ENCODE results near the gene CHCHD2. TPM values are rescaled to one million over a fixed set of nuclear protein-coding genes. Genes with fewer than 3 reads are reported as not detected.
A peak's percentile ranks its signal among the peaks of the same experiment; 100 is the strongest.
"Not testable (repeated sequence)": the region's sequence is repeated elsewhere in the genome, so short reads cannot be mapped to it uniquely, and the experiment has no call there.

The CHCHD2 gene
- total RNA-seq, 1 donor from 2014 or later = 119 TPM

DNA sequence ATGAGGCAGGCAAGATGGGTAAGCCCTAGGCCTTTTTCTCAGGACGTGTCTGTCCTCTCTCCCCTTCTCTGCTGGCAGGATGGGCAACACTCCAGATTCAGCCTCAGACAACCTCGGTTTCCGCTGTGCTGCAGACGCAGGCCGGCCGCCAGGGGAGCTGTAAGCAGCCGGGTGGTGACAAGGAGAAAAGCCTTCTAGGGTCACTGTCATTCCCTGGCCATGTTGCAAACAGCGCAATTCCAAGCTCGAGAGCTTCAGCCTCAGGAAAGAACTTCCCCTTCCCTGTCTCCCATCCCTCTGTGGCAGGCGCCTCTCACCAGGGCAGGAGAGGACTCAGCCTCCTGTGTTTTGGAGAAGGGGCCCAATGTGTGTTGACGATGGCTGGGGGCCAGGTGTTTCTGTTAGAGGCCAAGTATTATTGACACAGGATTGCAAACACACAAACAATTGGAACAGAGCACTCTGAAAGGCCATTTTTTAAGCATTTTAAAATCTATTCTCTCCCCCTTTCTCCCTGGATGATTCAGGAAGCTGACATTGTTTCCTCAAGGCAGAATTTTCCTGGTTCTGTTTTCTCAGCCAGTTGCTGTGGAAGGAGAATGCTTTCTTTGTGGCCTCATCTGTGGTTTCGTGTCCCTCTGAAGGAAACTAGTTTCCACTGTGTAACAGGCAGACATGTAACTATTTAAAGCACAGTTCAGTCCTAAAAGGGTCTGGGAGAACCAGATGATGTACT, 26.7 kb downstream of the CHCHD2 start:
- Mint-ChIP-seq H3K27me3 (ENCODE audit: low read depth) (no peaks in the 10 kb centered on the region), H3K9me3 (ENCODE audit: low read depth) (no peaks in the 10 kb centered on the region), H3K4me1 (ENCODE audit: low read depth) (peaks cover 22% of the 10 kb centered on the region), H3K36me3 (ENCODE audit: low read depth) (peaks cover 15% of the 10 kb centered on the region), H3K27ac (ENCODE audit: unreplicated experiment) (peak overlapping the region; percentile 89), H3K4me3 (ENCODE audit: unreplicated experiment) (no peak overlapping the region)
- TF ChIP-seq CTCF (IDR thresholded peaks at IDR 0.05) = peak; percentile 56
- DNase-seq (ENCODE audit: low spot score) = peak; percentile 87

DNA sequence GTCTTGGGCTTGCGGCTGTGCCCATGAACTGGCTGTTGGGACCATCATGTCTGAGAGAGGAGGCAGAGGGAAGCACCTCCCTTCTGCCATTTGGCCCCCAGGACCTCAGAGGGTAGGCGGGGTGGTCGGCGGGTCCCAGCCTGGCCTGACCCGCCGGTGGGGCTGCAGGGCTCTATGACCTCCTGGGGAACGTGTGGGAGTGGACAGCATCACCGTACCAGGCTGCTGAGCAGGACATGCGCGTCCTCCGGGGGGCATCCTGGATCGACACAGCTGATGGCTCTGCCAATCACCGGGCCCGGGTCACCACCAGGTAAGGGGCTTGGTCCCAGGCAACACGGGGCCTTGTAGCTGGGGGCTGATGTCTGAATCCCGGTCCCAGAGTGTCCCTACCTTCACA, 28.1 kb downstream of the CHCHD2 start:
- no peak overlapping the region for H3K27ac Mint-ChIP-seq (ENCODE audit: unreplicated experiment)
- no peak overlapping the region for H3K4me3 Mint-ChIP-seq (ENCODE audit: unreplicated experiment)
- peak; percentile 87 for DNase-seq (ENCODE audit: low spot score)
- peaks cover 27% of the 10 kb centered on the region for H3K4me1 Mint-ChIP-seq (ENCODE audit: low read depth)
- no peaks in the 10 kb centered on the region for H3K27me3 Mint-ChIP-seq (ENCODE audit: low read depth)
- H3K9me3 Mint-ChIP-seq (ENCODE audit: low read depth) = no peaks in the 10 kb centered on the region
- no peak for TF ChIP-seq CTCF (IDR thresholded peaks at IDR 0.05)
- H3K36me3 Mint-ChIP-seq (ENCODE audit: low read depth) = peaks cover 17% of the 10 kb centered on the region

GRCh38 chr7:56077681-56078080, 28.6 kb downstream of the CHCHD2 start:
- DNase-seq (ENCODE audit: low spot score) = peak; percentile 25
- peaks cover 20% of the 10 kb centered on the region for H3K36me3 Mint-ChIP-seq (ENCODE audit: low read depth)
- peaks cover 28% of the 10 kb centered on the region for H3K4me1 Mint-ChIP-seq (ENCODE audit: low read depth)
- no peaks in the 10 kb centered on the region for H3K27me3 Mint-ChIP-seq (ENCODE audit: low read depth)
- no peak overlapping the region for H3K27ac Mint-ChIP-seq (ENCODE audit: unreplicated experiment)
- H3K4me3 Mint-ChIP-seq (ENCODE audit: unreplicated experiment) = no peak overlapping the region
- no peak for TF ChIP-seq CTCF (IDR thresholded peaks at IDR 0.05)
- no peaks in the 10 kb centered on the region for H3K9me3 Mint-ChIP-seq (ENCODE audit: low read depth)

- no peaks in the 10 kb centered on the region for H3K27me3 Mint-ChIP-seq (ENCODE audit: low read depth)
- H3K27ac Mint-ChIP-seq (ENCODE audit: unreplicated experiment) = peak overlapping the region; percentile 86
- H3K4me3 Mint-ChIP-seq (ENCODE audit: unreplicated experiment) = no peak overlapping the region
- DNase-seq (ENCODE audit: low spot score) = peak; percentile 86
- peaks cover 18% of the 10 kb centered on the region for H3K4me1 Mint-ChIP-seq (ENCODE audit: low read depth)
- TF ChIP-seq CTCF (IDR thresholded peaks at IDR 0.05) = peak; percentile 94
- no peaks in the 10 kb centered on the region for H3K9me3 Mint-ChIP-seq (ENCODE audit: low read depth)
- H3K36me3 Mint-ChIP-seq (ENCODE audit: low read depth) = peaks cover 23% of the 10 kb centered on the region
Observed at GRCh38 chr7:56074371-56074791, 31.9 kb downstream of the CHCHD2 start.

GRCh38 chr7:56066376-56066775, 39.9 kb downstream of the CHCHD2 start:
- not testable (repeated sequence) for H3K27ac Mint-ChIP-seq (ENCODE audit: unreplicated experiment); H3K4me3 Mint-ChIP-seq (ENCODE audit: unreplicated experiment); H3K27me3 Mint-ChIP-seq (ENCODE audit: low read depth); H3K9me3 Mint-ChIP-seq (ENCODE audit: low read depth)
- Mint-ChIP-seq H3K4me1 (ENCODE audit: low read depth) (peaks cover 27% of the 10 kb centered on the region), H3K36me3 (ENCODE audit: low read depth) (peaks cover 25% of the 10 kb centered on the region)
- peak; percentile 33 for DNase-seq (ENCODE audit: low spot score)

All from chondrocyte (in vitro differentiated cells).